T follicular helper cell (primary cell): ENCODE results near the gene JMJD7.

ENCODE experiments used
- DNase-seq: peaks from one replicate; pipeline ENCODE4 v3.0.0-alpha.2; 2020; ENCODE audit warnings: low read depth

JMJD7 gene

GRCh38 chr15:41866872-41867579, 39.1 kb downstream of the JMJD7 start:
- no peak for DNase-seq

- no peak for DNase-seq
Observed at GRCh38 chr15:41868321-41868720, 40.4 kb downstream of the JMJD7 start.

- no peak for DNase-seq
Observed at GRCh38 chr15:41869770-41870688, 42.1 kb downstream of the JMJD7 start.

GRCh38 chr15:41870689-41871081, 42.8 kb downstream of the JMJD7 start:
- peak; percentile 44 for DNase-seq

- DNase-seq = no peak
Observed at GRCh38 chr15:41871175-41871905, 43.4 kb downstream of the JMJD7 start.

DNA sequence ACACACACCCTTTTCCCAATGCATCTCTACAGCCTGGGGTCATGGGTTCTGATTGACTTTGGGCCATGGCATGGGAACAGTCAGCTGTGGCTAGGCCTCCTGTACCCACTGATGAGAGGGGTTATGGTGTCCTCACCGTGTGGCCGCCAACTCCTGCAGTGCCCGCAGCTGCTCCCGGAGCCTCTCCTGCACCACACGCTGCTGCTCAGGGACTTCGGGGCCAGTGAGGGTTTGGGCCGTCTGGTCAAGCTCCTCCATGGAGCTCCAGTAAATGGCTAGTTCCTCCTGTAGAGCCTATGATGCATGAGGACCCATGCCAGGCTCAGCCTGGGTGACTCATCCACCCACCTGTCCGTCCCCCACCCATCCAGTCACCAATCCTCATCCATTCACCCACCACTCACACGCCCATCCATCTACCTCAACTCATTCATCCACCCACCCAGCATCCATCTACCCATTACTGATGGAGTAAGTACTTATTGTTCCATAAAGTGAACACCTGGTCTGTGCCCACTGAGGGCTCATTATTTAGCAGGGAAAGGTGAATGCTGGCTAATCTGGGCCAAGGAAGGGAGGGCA, 44.4 kb downstream of the JMJD7 start:
- DNase-seq = no peak

DNA sequence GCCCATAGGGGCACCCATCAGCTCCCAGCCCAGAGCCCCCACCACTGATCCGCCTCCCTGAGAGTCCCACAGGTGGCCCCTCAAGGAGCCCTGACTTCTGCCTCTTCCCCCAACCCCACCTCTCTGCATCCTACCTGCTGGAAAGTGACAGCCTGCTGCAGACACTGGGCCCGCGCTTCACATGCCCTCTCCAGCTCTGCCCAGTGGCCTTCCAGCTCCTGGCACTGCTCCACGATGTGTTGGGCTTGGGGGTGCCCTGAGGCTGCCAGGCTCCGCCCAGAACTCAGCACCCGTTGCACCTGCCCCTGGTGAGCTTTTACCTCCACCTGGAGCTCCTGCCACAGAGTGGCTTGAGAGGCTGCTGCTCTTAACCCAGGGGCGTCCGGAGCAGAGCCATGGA, 45.8 kb downstream of the JMJD7 start:
- DNase-seq = no peak

DNA sequence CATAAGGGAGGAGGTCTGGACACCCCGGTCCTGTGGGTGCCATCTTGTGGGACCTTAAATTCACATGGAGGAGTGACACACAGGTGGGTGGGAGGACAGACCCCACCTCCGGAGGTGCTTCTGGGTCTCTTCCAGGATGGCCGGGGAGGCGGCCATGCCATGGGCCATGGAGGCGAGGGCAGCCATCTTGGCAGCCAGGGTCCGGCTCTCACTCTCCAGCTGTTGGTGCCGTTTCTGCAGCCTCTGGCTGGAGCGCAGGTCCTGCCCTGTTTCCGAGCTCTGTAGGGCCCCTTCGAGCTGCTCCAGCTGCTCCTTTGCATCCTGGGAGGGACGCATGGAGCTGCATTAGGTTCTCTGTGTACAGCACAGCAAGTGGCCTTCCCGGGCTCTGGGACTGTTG, 46.8 kb downstream of the JMJD7 start:
- no peak for DNase-seq

DNA sequence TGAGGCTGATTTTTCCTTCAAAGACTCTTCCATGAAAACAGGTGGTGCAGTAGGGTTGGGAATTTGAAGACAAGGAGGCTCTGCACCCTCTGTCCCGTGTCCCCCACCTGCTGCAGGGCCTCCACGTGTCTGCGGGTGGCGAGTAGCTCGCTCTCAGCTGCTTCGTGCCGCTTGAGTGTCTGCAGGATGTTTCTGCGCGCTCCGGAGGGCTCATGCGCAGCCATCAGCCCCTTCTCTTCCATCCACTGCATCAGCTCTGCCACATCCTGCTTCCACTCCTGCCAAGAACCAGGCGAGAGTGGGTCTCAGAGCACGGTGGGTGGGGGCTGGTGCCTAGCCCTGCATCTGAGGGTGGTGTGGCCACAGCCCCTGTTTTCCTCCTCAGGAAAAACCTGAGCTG, 48.1 kb downstream of the JMJD7 start:
- no peak for DNase-seq

DNA sequence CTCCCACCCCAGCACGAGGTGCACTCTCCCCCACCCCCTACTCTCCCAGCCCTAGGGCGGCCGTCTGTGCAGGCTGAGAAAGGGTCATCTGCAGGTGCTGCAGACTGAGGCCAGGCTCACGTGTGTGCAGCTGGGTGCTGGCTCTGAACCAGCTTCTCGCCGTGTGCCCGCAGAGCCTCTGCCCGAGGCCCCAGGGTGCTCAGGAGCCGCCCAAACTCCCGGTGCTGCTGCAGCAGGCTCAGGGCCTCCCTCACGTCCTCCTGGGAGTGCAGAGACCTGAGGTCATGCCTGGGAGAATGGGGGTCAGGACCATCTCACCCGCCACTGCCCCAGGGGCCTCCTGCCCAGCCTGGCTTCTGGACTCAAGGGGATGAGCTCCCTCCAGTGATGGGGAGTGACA, 48.8 kb downstream of the JMJD7 start:
- DNase-seq = no peak

DNA sequence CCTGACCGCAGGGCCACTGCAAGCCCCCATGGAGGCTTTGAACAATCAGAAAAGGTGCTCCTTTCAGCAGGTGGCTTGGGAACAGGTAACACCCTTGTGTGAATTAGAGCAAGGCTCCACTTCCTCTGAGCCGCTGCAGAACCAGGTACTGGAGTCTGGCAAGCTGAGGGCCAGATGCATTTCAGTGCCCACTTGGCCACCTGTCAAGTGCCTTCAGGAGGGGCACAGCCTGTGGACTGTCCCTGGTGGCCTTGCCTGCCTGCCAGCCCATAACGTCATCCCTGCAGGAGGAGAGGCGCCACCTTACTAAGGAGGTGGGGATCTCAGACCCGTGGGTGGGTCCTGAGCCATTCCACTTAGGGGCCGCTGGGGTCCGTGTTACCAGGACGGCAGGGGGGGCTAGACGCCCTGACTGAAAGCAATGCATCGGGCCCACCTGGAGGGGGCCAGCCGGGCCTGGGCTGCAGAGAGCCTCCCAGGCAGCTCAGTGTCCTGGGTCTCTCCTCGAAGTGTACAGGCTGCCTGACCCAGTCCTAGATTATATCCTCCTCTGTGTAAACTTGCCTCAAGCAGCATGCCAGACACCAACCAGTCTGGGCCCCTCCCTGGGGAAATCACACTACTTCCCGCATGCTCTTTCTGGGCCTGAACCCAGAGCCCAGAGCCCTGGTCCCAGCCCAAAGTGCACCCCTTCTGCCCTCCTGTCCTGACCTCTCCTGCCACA, 49.9 kb downstream of the JMJD7 start:
- no peak for DNase-seq

DNA sequence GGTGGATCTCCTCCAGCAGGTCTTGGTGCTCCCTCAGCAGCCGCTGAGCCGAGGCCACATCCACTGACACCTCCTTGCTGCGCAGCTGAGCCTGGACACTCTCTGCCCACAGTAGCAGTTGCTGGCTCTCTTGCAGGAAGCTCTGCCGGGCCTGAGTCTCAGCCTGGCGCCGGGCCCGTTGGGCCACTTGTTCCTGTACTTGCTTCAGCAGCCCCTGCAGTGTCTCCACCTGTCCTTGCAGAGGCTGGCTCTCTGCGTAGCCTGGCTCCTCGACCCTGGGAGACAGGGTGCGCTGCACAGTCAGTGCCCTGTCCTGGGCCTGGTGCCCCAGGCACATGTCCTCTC, 50.4 kb downstream of the JMJD7 start:
- no peak for DNase-seq

GRCh38 chr15:41879321-41879845, 51.5 kb downstream of the JMJD7 start:
- DNase-seq = no peak

DNA sequence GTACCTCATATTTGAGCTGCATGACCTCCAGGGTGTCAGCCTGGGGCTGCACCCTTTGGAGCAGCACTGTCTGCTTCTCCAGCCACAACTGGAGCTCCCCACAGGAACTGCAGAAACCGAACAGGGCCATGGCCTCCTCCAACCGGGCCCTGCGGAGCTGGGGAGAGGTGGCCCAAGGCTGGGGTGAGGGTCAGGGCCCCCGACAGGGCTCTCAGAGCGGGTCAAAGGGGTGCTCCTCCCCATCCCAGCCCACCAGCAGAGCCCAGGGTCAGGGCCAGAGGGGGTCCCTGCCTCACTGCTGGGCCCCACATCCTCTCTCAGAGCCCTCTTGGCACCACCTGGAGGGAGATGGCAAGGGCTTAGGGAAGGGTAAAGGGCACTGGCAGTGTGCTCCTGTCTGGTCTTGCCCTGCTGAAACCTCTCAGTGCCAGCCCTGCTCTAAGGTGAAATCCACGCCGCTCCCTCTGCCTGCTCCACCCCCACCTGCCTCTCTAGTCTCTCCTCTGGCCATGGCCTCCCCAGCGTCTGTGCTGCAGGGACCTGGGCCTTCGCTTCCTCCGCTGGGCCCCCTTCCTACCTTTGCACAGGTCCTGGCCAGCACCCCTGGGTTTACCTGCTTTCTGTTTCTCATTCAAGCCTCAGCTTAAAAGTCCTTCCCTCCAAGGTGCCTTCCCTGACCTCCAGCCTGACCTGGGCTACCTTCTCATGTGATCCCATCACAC, 52.4 kb downstream of the JMJD7 start:
- no peak for DNase-seq

GRCh38 chr15:41881086-41881485, 53.2 kb downstream of the JMJD7 start:
- DNase-seq = no peak

GRCh38 chr15:41881550-41881919, 53.6 kb downstream of the JMJD7 start:
- no peak for DNase-seq

DNA sequence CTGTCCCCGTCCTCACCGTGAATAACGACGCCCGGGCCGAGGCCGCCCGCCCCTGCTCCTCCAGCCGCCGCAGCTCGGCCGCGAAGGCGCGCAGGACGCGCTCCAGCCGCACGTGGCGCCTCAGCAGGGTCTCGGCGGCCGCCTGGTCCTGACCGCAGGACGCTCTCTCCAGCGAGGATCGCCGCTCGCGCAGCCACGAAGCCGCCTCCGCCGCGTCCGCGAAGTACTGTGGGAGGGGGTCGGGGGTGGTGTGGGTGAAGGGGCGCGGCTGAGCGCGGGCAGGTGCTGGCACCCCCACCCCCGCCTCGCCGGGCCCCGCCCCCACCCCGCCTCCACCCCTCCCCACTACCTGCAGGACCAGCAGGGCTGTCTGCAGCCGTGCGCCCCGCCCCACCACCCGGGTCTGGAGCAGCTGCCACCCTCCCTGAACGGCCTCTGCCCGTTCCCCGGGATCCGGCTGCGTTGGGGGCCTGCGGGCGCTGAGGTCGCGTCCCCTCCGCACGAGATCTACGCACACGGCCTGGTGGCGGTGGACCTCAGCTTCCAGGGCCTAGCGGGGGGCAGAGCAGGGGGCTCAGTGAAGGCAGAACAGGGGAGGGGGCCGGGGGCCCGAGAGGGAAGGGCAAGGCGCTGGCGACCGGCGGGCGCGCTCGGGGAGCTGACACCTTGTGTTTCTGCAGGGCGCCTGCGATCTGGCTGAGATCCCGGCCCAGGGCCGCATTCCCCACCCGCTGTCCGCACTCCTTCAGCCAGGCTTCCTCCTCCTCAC, 54.2 kb downstream of the JMJD7 start:
- no peak for DNase-seq

GRCh38 chr15:41882689-41883483, 55.0 kb downstream of the JMJD7 start:
- DNase-seq = no peak

- no peak for DNase-seq
Observed at GRCh38 chr15:41883484-41883825, 55.6 kb downstream of the JMJD7 start.
